GM18505 (cell line): Measurements from ENCODE around the gene COL5A3.
"Not testable (repeated sequence)": the region's sequence is repeated elsewhere in the genome, so short reads cannot be mapped to it uniquely, and the experiment has no call there.

Experiments used
- ATAC-seq: cut with Tn5 transposase; IDR thresholded peaks from one replicate; pipeline ENCODE4 v1.9.1; 2021; ENCODE audit not compliant: unreplicated experiment
- POLR2A ChIP-seq: IDR thresholded peaks from 4 replicates; pipeline ENCODE4 v1.6.1; 2011; ENCODE audit warnings: borderline replicate concordance; ENCODE audit not compliant: insufficient read depth, insufficient read length; ENCODE audit errors: extremely low read depth

Gene COL5A3

GRCh38 chr19:9935506-9936325 lies 74.6 kb downstream of the COL5A3 start:
- no peak for ATAC-seq
- no peak for TF ChIP-seq POLR2A

GRCh38 chr19:9934132-9934950 lies 76.0 kb downstream of the COL5A3 start:
- peak; percentile 69 for ATAC-seq
- TF ChIP-seq POLR2A = no peak

- TF ChIP-seq POLR2A = no peak
- ATAC-seq = no peak
Observed at GRCh38 chr19:9932835-9933234, 77.5 kb downstream of the COL5A3 start.

- ATAC-seq = no peak
- TF ChIP-seq POLR2A = no peak
Observed at GRCh38 chr19:9931629-9932028, 78.7 kb downstream of the COL5A3 start.

GRCh38 chr19:9923440-9923839 lies 86.9 kb downstream of the COL5A3 start:
- TF ChIP-seq POLR2A = no peak
- no peak for ATAC-seq

GRCh38 chr19:9922782-9923379 lies 87.4 kb downstream of the COL5A3 start:
- ATAC-seq = not testable (repeated sequence)

- no peak for ATAC-seq
- no peak for TF ChIP-seq POLR2A
Observed at GRCh38 chr19:9917321-9917720, 93.0 kb downstream of the COL5A3 start.

GRCh38 chr19:9916719-9917118 lies 93.6 kb downstream of the COL5A3 start:
- no peak for ATAC-seq

GRCh38 chr19:9914315-9915207 lies 95.7 kb downstream of the COL5A3 start:
- ATAC-seq = peak; percentile 62

More at GRCh38 chr19:9916719-9917118, 93.6 kb downstream of the COL5A3 start:
- no peak for TF ChIP-seq POLR2A

GRCh38 chr19:9914001-9914314 lies 96.3 kb downstream of the COL5A3 start:
- ATAC-seq = no peak
- no peak for TF ChIP-seq POLR2A

More at GRCh38 chr19:9914315-9915207, 95.7 kb downstream of the COL5A3 start:
- TF ChIP-seq POLR2A = no peak

- no peak for ATAC-seq
- TF ChIP-seq POLR2A = no peak
Observed at GRCh38 chr19:9913237-9914000, 96.9 kb downstream of the COL5A3 start.

GRCh38 chr19:9912551-9913236 lies 97.6 kb downstream of the COL5A3 start:
- no peak for ATAC-seq
- TF ChIP-seq POLR2A = no peak
